ENCODE measurements around the gene TRPV3. TPM values are rescaled to one million over a fixed set of nuclear protein-coding genes. Genes with fewer than 3 reads are reported as not detected.

TRPV3 gene
- total and polyA plus RNA-seq, 10 donors = 0.13 to 2.0 (median 0.99) TPM

DNA sequence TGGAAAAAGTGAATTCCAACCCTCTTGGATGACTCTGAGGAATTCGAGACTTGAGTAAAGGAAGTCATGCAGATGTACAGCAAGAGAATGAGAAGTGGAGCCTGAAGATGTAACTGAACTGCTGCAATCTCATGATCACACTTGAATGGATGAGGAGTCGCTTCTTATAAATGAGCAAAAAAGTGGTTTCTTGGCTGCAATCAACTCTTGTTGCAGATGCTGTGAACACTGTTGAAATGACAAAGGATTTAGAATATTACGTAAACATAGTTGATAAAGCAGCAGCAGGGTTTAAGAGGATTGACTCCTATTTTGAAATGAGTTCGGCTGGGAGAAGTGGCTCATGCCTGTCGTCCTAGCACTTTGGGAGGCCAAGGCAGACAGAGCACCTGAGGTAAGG lies 56.3 kb downstream of the TRPV3 start:
- no peak for DNase-seq
- intact Hi-C loops (cut with DNase I; ENCODE audit: low total_unique reads) = no loop called here
- Histone ChIP-seq H3K27me3 (replicated peaks in 1 of 7) (no peaks in the 10 kb centered on the region), H3K27ac (no peak overlapping the region), H3K9me3 (peaks cover 0 to 8% (median 0%) of the 10 kb centered on the region in 8 donors), H3K4me3 (no peak overlapping the region), H3K36me3 (no peaks in the 10 kb centered on the region), H3K4me1 (no peaks in the 10 kb centered on the region)
- WGBS, 5 donors = 69 to 80% (median 72%) methylated on average over 5 of the region's 5 CpGs
- TF ChIP-seq POLR2AphosphoS5 (IDR thresholded peaks at IDR 0.05) (no peak), POLR2A (IDR thresholded peaks at IDR 0.05) (no peak)
- TF ChIP-seq, protein P1, sequence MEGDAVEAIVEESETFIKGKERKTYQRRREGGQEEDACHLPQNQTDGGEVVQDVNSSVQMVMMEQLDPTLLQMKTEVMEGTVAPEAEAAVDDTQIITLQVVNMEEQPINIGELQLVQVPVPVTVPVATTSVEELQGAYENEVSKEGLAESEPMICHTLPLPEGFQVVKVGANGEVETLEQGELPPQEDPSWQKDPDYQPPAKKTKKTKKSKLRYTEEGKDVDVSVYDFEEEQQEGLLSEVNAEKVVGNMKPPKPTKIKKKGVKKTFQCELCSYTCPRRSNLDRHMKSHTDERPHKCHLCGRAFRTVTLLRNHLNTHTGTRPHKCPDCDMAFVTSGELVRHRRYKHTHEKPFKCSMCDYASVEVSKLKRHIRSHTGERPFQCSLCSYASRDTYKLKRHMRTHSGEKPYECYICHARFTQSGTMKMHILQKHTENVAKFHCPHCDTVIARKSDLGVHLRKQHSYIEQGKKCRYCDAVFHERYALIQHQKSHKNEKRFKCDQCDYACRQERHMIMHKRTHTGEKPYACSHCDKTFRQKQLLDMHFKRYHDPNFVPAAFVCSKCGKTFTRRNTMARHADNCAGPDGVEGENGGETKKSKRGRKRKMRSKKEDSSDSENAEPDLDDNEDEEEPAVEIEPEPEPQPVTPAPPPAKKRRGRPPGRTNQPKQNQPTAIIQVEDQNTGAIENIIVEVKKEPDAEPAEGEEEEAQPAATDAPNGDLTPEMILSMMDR (IDR thresholded peaks at IDR 0.05 in 8 of 11, conservative IDR thresholded peaks at IDR 0.05 in 3 of 11) = no peak

DNA sequence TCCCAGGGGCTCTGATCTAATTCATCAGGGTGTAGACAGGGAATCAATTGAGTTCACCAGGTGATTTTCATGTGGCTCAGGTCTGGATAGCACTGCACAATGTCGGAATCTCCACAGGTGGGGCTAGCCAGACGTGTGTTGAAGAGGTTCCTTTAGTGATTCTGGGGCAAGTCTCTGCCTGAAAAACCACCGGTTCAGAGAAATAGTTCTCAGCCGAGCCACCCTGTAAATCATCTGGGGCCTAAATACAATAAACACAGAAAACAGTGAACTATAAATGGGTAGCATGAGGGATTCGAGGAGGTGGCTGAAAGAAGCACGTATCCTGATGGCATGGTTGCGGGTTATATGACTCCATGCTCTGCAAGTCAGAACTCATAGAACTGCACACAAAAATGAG lies 60.5 kb downstream of the TRPV3 start:
- no peaks in the 10 kb centered on the region for H3K36me3 ChIP-seq
- no peaks in the 10 kb centered on the region for H3K27me3 ChIP-seq (replicated peaks in 1 of 7)
- 84 to 90% (median 87%) methylated on average over 7 of the region's 7 CpGs for WGBS, 5 donors
- TF ChIP-seq, protein P1 (IDR thresholded peaks at IDR 0.05 in 8 of 11, conservative IDR thresholded peaks at IDR 0.05 in 3 of 11) = no peak
- TF ChIP-seq POLR2AphosphoS5 (IDR thresholded peaks at IDR 0.05) (no peak), POLR2A (IDR thresholded peaks at IDR 0.05) (no peak)
- peaks cover 0 to 8% (median 0%) of the 10 kb centered on the region in 8 donors for H3K9me3 ChIP-seq
- H3K27ac ChIP-seq = no peak overlapping the region
- H3K4me1 ChIP-seq = no peaks in the 10 kb centered on the region
- DNase-seq = no peak
- no peak overlapping the region for H3K4me3 ChIP-seq
- intact Hi-C loops (cut with DNase I; ENCODE audit: low total_unique reads) = no loop called here

DNA sequence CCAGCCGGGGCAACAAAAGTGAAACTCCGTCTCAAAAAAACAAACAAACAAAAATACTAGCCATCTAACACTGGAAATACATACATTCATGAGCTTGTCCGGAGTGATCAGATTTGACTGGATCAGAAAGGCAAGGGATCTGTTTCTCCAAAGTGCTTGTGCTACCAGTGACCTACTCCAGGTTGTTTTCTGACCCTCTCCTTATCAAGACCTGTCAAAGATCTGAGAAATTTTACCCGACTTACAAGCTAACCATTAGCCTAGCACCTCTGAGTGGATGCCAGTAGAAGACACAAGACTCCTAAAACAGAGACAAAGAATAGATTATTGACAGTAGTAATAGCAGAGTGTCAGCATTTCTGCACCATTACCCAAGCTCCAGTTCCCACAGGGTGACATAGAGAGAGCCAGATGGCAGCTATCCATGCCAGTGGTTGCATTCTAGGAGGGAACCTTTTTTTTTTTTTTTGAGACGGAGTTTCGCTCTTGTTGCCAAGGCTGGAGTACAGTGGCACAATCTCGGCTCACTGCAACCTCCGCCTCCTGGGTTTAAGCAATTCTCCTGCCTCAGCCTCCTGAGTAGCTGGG lies 72.0 kb downstream of the TRPV3 start:
- H3K36me3 ChIP-seq = no peaks in the 10 kb centered on the region
- no peak overlapping the region for H3K4me3 ChIP-seq
- H3K9me3 ChIP-seq = no peaks in the 10 kb centered on the region
- TF ChIP-seq, protein P1 (IDR thresholded peaks at IDR 0.05 in 8 of 11, conservative IDR thresholded peaks at IDR 0.05 in 3 of 11) = no peak
- no peak for TF ChIP-seq POLR2AphosphoS5 (IDR thresholded peaks at IDR 0.05)
- no peak for TF ChIP-seq POLR2A (IDR thresholded peaks at IDR 0.05)
- H3K27ac ChIP-seq = no peak overlapping the region
- 83 to 93% (median 88%) methylated on average over 8 of the region's 8 CpGs for WGBS, 5 donors
- DNase-seq = no peak
- intact Hi-C loops (cut with DNase I; ENCODE audit: low total_unique reads) = no loop called here
- H3K27me3 ChIP-seq (replicated peaks in 1 of 7) = peaks cover 0 to 27% (median 0%) of the 10 kb centered on the region in 7 donors
- H3K4me1 ChIP-seq = no peaks in the 10 kb centered on the region

DNA sequence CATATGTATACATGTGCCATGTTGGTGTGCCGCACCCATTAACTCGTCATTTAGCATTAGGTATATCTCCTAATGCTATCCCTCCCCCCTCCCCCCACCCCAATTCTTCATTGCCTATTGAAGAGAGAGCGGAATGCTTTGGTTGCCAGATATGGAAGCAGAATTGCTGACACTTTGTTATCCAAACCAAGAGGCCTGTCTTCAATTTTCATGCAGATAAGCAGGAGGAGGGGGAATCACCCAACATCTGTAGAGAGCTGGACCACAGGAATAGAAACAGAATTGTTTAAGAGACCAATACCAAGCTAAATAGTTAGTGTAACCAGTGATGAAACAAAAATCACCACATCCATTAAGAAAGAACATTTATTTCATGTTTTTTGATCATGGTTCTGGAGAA lies 74.8 kb downstream of the TRPV3 start:
- TF ChIP-seq POLR2AphosphoS5 (IDR thresholded peaks at IDR 0.05) (no peak), POLR2A (IDR thresholded peaks at IDR 0.05) (no peak)
- TF ChIP-seq, protein P1 (IDR thresholded peaks at IDR 0.05 in 8 of 11, conservative IDR thresholded peaks at IDR 0.05 in 3 of 11) = no peak
- Histone ChIP-seq H3K36me3 (no peaks in the 10 kb centered on the region), H3K27me3 (replicated peaks in 1 of 7) (peaks cover 0 to 24% (median 0%) of the 10 kb centered on the region in 7 donors), H3K9me3 (no peaks in the 10 kb centered on the region), H3K27ac (no peak overlapping the region), H3K4me1 (no peaks in the 10 kb centered on the region), H3K4me3 (no peak overlapping the region)
- intact Hi-C loops (cut with DNase I; ENCODE audit: low total_unique reads) = no loop called here
- WGBS, 5 donors = 56 to 75% (median 61%) methylated on average over 3 of the region's 3 CpGs
- no peak for DNase-seq
